GM12878 (cell line): ENCODE results near the gene LGALSL. TPM values are rescaled to one million over a fixed set of nuclear protein-coding genes. Genes with fewer than 3 reads are reported as not detected.

ENCODE experiments used
- ATAC-seq: fragments of 200-7000 bp; cut with Tn5 transposase; 3 replicates; pipeline ENCODE4 v1.9.1; 2020; ENCODE audit warnings: mild to moderate bottlenecking, moderate library complexity
- BruUV-seq: library from RNA; stranded (reverse); fragments of 400-500 nt; replicated peaks from 2 replicates; lab custom pipeline; 2021; lab: Mats Ljungman, UMichigan
- CTCF ChIA-PET: fragments of 300-600 bp; sonication (Branson Sonifier 250); formaldehyde crosslinking; extraction: SDS; loops from one replicate; lab custom pipeline; 2021; ENCODE audit warnings: inconsistent platforms; lab: Yijun Ruan, JAX
- POLR2A ChIA-PET: fragments of 350-600 bp; formaldehyde crosslinking; extraction: SDS; loops from one replicate; lab custom pipeline; 2021; ENCODE audit warnings: inconsistent platforms; lab: Charles Lee
- RAD21 ChIA-PET: fragments of 300-600 bp; sonication (Branson Sonifier 250); formaldehyde crosslinking; loops from one replicate; lab custom pipeline; 2023; ENCODE audit warnings: antibody characterized with exemption; ENCODE audit not compliant: unreplicated experiment; lab: Charles Lee
- SMC1A ChIA-PET: fragments of 300-600 bp; sonication (Branson Sonifier 250); formaldehyde crosslinking; loops from one replicate; lab custom pipeline; 2023; ENCODE audit not compliant: unreplicated experiment, uncharacterized antibody; lab: Charles Lee
- DNase-seq: peaks from one replicate; pipeline ENCODE4 v3.0.0-alpha.2; 2011; ENCODE audit warnings: low read depth, low spot score
- FAIRE-seq: peaks from 3 replicates; lab custom pipeline; 2011; peaks lifted over from hg19 to GRCh38; lab: Jason Lieb, UNC
- H2AFZ ChIP-seq: 2 replicates; pipeline ENCODE4 v1.6.0; 2011; ENCODE audit warnings: low read depth, low read length, control low read depth; ENCODE audit not compliant: control insufficient read depth
- H3K27ac ChIP-seq: 2 replicates; pipeline ENCODE4 v1.5.1; 2011; ENCODE audit warnings: control low read depth; ENCODE audit not compliant: control insufficient read depth, insufficient read depth
- H3K27me3 ChIP-seq, 2 experiments: replicated peaks in 1 of 2; 2 replicates each; pipeline versions ENCODE4 v1.6.0 to v1.6.1; 2011; ENCODE audit warnings: low read length in 1 of 2; ENCODE audit not compliant: control insufficient read depth in 2 of 2, insufficient read depth in 2 of 2
- H3K36me3 ChIP-seq, 2 experiments: 2 replicates each; pipeline ENCODE4 v1.5.1; 2011; ENCODE audit warnings: low read length in 1 of 2; ENCODE audit not compliant: control insufficient read depth in 2 of 2, insufficient read depth in 2 of 2
- H3K4me1 ChIP-seq: 2 replicates; pipeline ENCODE4 v1.6.1; 2011; ENCODE audit warnings: mild to moderate bottlenecking, low read length, moderate library complexity, mixed read lengths; ENCODE audit not compliant: control insufficient read depth, insufficient read depth
- H3K4me2 ChIP-seq: 2 replicates; pipeline ENCODE4 v1.6.0; 2011; ENCODE audit warnings: control low read depth; ENCODE audit not compliant: control insufficient read depth, insufficient read depth
- H3K4me3 ChIP-seq: fragments of 200-600 bp; sonication (generic); 2 replicates; pipeline ENCODE4 v1.5.1; 2016
- H3K79me2 ChIP-seq: 2 replicates; pipeline ENCODE4 v1.6.0; 2011; ENCODE audit warnings: low read length; ENCODE audit not compliant: control insufficient read depth, insufficient read depth
- H3K9ac ChIP-seq: 2 replicates; pipeline ENCODE4 v1.8.0; 2011; ENCODE audit warnings: low read length, control low read depth, mixed read lengths; ENCODE audit not compliant: control insufficient read depth, insufficient read depth
- H3K9me3 ChIP-seq: replicated peaks from 3 replicates; pipeline ENCODE4 v1.5.1; 2011; ENCODE audit warnings: mild to moderate bottlenecking, low read length; ENCODE audit not compliant: control insufficient read depth, insufficient read depth
- H4K20me1 ChIP-seq: 2 replicates; pipeline ENCODE4 v1.6.0; 2011; ENCODE audit not compliant: control insufficient read depth, insufficient read depth
- ETV6 ChIP-seq, 2 experiments: fragments of 450-650 bp in 1 of 2; IDR thresholded peaks in 1 of 2; conservative IDR thresholded peaks in 1 of 2; 2 replicates each; pipeline ENCODE4 v1.6.1; 2014; ENCODE audit warnings: antibody characterized with exemption in 1 of 2, borderline replicate concordance in 1 of 2, low read depth in 1 of 2, mild to moderate bottlenecking in 1 of 2, moderate library complexity in 1 of 2
- EZH2 ChIP-seq: IDR thresholded peaks from 2 replicates; pipeline ENCODE4 v1.6.1; 2012; ENCODE audit warnings: low read depth, mild to moderate bottlenecking, control low read depth, inconsistent platforms, low read length, borderline replicate concordance; ENCODE audit not compliant: control insufficient read depth
- GATAD2B ChIP-seq: fragments of 450-650 bp; conservative IDR thresholded peaks from 2 replicates; pipeline ENCODE4 v1.6.1; 2017; ENCODE audit warnings: low read depth, mild to moderate bottlenecking, moderate library complexity
- JUND ChIP-seq: IDR thresholded peaks from 2 replicates; pipeline ENCODE4 v1.6.1; 2012; ENCODE audit warnings: low read depth, mild to moderate bottlenecking, low read length, improper control_type of control experiment, moderate library complexity
- MTA3 ChIP-seq: IDR thresholded peaks from 2 replicates; pipeline ENCODE4 v1.6.1; 2012; ENCODE audit warnings: low read length, inconsistent platforms, borderline replicate concordance
- NR2C2 ChIP-seq: IDR thresholded peaks from 2 replicates; pipeline ENCODE4 v1.6.1; 2011; ENCODE audit warnings: borderline replicate concordance, low read depth; ENCODE audit not compliant: control insufficient read depth, insufficient read length
- PAX5 ChIP-seq: IDR thresholded peaks from 2 replicates; pipeline ENCODE4 v1.6.1; 2011; ENCODE audit warnings: low read depth, low read length, borderline replicate concordance
- SMAD1 ChIP-seq: fragments of 450-650 bp; IDR thresholded peaks from 2 replicates; pipeline ENCODE4 v1.6.1; 2018; ENCODE audit warnings: mild to moderate bottlenecking, low read depth; ENCODE audit not compliant: partially characterized antibody
- SMAD5 ChIP-seq: IDR thresholded peaks from 2 replicates; pipeline ENCODE4 v1.6.1; 2016; ENCODE audit warnings: antibody characterized with exemption, low read depth
- SMC3 ChIP-seq: IDR thresholded peaks from 2 replicates; pipeline ENCODE4 v1.6.1; 2011; ENCODE audit warnings: low read length, improper control_type of control experiment, borderline replicate concordance
- SP1 ChIP-seq: IDR thresholded peaks from one replicate; pipeline ENCODE4 v1.6.1; 2011; ENCODE audit warnings: low read depth, low read length
- ZNF24 ChIP-seq: fragments of 450-650 bp; IDR thresholded peaks from 2 replicates; pipeline ENCODE4 v1.6.1; 2017; ENCODE audit warnings: antibody characterized with exemption, mild to moderate bottlenecking
- WGBS: methylation state at CpG from one replicate; pipeline ENCODE4 v1.1.6; 2016; ENCODE audit warnings: low lambda C conversion rate; ENCODE audit not compliant: insufficient replicate concordance, insufficient coverage; ENCODE audit errors: missing lambda C conversion rate; 5-methylcytosine and 5-hydroxymethylcytosine counted together
- in situ Hi-C: fragments of 300-500 bp; cut with MboI; formaldehyde crosslinking; loops from 9 replicates; pipeline ENCODE4 v1.14.3; 2018; ENCODE audit warnings: mixed read lengths
- intact Hi-C: fragments of 100-400 bp; cut with micrococcal nuclease; formaldehyde crosslinking; loops from one replicate; pipeline ENCODE4 v1.14.2; 2022; ENCODE audit not compliant: unreplicated experiment
- polyA plus RNA-seq, 11 experiments: library from polyadenylated mRNA; depleted of rRNA in 4 of 11; unstranded in 6 of 11; stranded (reverse) in 5 of 11; fragments of >200 nt; fragmentation: Nextera tagmentation in 4 of 11; fragmentation: Illumina TruSeq in 1 of 11; extraction: Ambion mirVana in 4 of 11; extraction: Trizol in 1 of 11; gene quantifications; 1 replicate in 1 of 11; 2 replicates in 10 of 11; pipeline versions ENCODE4 v1.2.1 to v1.2.3, GENCODE V29; 2011 to 2016; ENCODE audit warnings: inconsistent platforms in 2 of 11, missing spikeins in 2 of 11, low read depth in 1 of 11
- total RNA-seq, 4 experiments: library from RNA; depleted of rRNA in 3 of 4; stranded (reverse); fragments of >200 nt in 3 of 4; fragmentation: Illumina TruSeq in 1 of 4; extraction: Trizol in 1 of 4; gene quantifications; 2 replicates each; pipeline versions ENCODE4 v1.2.1 to v1.2.3, GENCODE V29; 2013 to 2021
- TF ChIP-seq, protein P1 (sequence below): fragments of 450-650 bp; IDR thresholded peaks from 2 replicates; pipeline ENCODE4 v1.6.1; 2016; ENCODE audit warnings: mild to moderate bottlenecking, moderate library complexity, borderline replicate concordance

LGALSL gene
- total and polyA plus RNA-seq, 10 of the 15 experiments (the other 5 are each of a cell fraction or from before 2014, with no cell fraction given), result 3.3 to 9.1 (median 4.9) TPM

DNA sequence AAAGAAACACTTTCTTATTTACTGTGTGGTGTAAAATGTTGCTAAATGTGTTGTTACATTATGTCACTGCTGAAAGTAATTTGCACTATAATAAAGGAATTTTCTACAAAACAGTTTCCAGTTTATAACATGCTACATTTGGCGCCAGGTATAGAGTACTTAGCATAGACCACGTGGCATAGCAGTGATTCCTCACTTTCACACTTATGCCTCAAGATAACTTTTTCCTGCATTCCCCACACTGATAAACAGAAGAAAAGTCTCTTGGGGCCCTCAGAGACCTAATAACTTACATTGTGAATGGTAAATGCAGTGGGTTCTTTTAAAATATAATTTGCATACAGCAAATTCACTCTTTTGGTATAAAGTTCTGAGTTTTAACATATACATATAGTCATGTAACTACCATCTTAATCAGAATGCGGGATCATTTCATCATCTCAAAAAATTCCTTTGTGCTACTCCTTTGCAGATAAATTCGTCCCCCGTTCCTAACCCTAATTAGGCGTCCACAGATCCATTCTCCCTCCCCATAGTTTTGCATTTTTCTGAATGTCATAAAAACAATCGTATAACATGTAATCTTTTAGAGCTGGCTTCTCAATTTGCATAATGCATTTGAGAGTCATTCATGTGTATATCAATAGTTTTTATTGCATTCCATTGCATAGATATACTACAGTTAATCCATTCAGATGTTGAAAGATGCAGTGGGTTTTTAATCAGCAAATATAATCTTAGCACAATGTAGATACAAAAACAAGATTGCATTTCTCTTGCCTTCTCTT, 7.5 kb downstream of the LGALSL start:
- ChIA-PET CTCF (interaction anchor here (0.6 to 1.5 kb wide), 3 partner anchors 27 to 130 kb away, joined by 3 to 6 read pairs (median 5); no protein-coding TSS in a partner anchor), POLR2A (no interaction called here), RAD21 (interaction anchor here (1.1 to 1.2 kb wide), 3 partner anchors 27 to 131 kb away, joined by 3 read pairs; no protein-coding TSS in a partner anchor)
- BruUV-seq, result no TSS peak
- DNase-seq, result no peak
- no peaks in the 10 kb centered on the region for H3K9me3 ChIP-seq
- in situ Hi-C loops, result no loop called here
- H3K79me2 ChIP-seq, result no peaks in the 10 kb centered on the region
- no peak for ATAC-seq
- no peaks in the 10 kb centered on the region for H3K4me1 ChIP-seq
- FAIRE-seq, result no peak
- TF ChIP-seq, protein P1, sequence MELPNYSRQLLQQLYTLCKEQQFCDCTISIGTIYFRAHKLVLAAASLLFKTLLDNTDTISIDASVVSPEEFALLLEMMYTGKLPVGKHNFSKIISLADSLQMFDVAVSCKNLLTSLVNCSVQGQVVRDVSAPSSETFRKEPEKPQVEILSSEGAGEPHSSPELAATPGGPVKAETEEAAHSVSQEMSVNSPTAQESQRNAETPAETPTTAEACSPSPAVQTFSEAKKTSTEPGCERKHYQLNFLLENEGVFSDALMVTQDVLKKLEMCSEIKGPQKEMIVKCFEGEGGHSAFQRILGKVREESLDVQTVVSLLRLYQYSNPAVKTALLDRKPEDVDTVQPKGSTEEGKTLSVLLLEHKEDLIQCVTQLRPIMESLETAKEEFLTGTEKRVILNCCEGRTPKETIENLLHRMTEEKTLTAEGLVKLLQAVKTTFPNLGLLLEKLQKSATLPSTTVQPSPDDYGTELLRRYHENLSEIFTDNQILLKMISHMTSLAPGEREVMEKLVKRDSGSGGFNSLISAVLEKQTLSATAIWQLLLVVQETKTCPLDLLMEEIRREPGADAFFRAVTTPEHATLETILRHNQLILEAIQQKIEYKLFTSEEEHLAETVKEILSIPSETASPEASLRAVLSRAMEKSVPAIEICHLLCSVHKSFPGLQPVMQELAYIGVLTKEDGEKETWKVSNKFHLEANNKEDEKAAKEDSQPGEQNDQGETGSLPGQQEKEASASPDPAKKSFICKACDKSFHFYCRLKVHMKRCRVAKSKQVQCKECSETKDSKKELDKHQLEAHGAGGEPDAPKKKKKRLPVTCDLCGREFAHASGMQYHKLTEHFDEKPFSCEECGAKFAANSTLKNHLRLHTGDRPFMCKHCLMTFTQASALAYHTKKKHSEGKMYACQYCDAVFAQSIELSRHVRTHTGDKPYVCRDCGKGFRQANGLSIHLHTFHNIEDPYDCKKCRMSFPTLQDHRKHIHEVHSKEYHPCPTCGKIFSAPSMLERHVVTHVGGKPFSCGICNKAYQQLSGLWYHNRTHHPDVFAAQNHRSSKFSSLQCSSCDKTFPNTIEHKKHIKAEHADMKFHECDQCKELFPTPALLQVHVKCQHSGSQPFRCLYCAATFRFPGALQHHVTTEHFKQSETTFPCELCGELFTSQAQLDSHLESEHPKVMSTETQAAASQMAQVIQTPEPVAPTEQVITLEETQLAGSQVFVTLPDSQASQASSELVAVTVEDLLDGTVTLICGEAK, result no peak
- no peak for TF ChIP-seq PAX5
- TF ChIP-seq JUND, result no peak
- TF ChIP-seq SMC3, result no peak
- TF ChIP-seq MTA3, result no peak
- TF ChIP-seq ZNF24, result no peak
- TF ChIP-seq GATAD2B, result no peak
- TF ChIP-seq NR2C2, result no peak
- no peak for TF ChIP-seq SP1
- TF ChIP-seq EZH2, result no peak
- TF ChIP-seq SMAD5, result no peak
- TF ChIP-seq SMAD1, result no peak
- TF ChIP-seq ETV6 (conservative IDR thresholded peaks at IDR 0.05 in 1 of 2, IDR thresholded peaks at IDR 0.05 in 1 of 2; ENCODE audit: borderline replicate concordance in 1 of 2, low read depth in 1 of 2), result no peak
- TF ChIP-seq, all 136 proteins: peak for 0
- SMC1A ChIA-PET, result interaction anchor here (0.8 to 1.1 kb wide), 3 partner anchors 9 to 27 kb away, joined by 3 read pairs; no protein-coding TSS in a partner anchor
- Histone ChIP-seq H3K4me2 (no peak overlapping the region), H3K9ac (no peak overlapping the region), H3K27me3 (no peaks in the 10 kb centered on the region), H3K4me3 (no peak overlapping the region), H3K27ac (no peak overlapping the region), H3K36me3 (no peaks in the 10 kb centered on the region), H4K20me1 (no peaks in the 10 kb centered on the region), H2AFZ (no peak overlapping the region)
- intact Hi-C loops, result no loop called here
- 75% methylated on average over 7 of the region's 7 CpGs for WGBS
